Measurements from ENCODE around the gene TMPRSS3.

Gene TMPRSS3

GRCh38 chr21:42435401-42435800 lies 39.5 kb upstream of the TMPRSS3 start:
- TF ChIP-seq REST (IDR thresholded peaks at IDR 0.05; ENCODE audit: low read depth): no peak
- TF ChIP-seq YY1 (IDR thresholded peaks at IDR 0.05; ENCODE audit: low read depth): no peak
- no peak for TF ChIP-seq RAD21 (IDR thresholded peaks at IDR 0.05; ENCODE audit: low read depth)
- no peak for TF ChIP-seq NFIC (IDR thresholded peaks at IDR 0.05)
- TF ChIP-seq TAF1 (IDR thresholded peaks at IDR 0.05; ENCODE audit: low read depth): no peak
- no peak for TF ChIP-seq CREB1 (IDR thresholded peaks at IDR 0.05; ENCODE audit: low read depth)
- no peak for TF ChIP-seq EGR1 (IDR thresholded peaks at IDR 0.05)
- TF ChIP-seq EP300 (IDR thresholded peaks at IDR 0.05; ENCODE audit: borderline replicate concordance): no peak
- TF ChIP-seq TCF12 (IDR thresholded peaks at IDR 0.05; ENCODE audit: low read depth): no peak

GRCh38 chr21:42434884-42435283 lies 39.0 kb upstream of the TMPRSS3 start:
- TF ChIP-seq CEBPB (IDR thresholded peaks at IDR 0.05) (no peak), EP300 (IDR thresholded peaks at IDR 0.05; ENCODE audit: borderline replicate concordance) (no peak), TAF1 (IDR thresholded peaks at IDR 0.05; ENCODE audit: low read depth) (no peak), YY1 (IDR thresholded peaks at IDR 0.05; ENCODE audit: low read depth) (no peak), CREB1 (IDR thresholded peaks at IDR 0.05; ENCODE audit: low read depth) (no peak), FOXM1 (IDR thresholded peaks at IDR 0.05; ENCODE audit: borderline replicate concordance, low read depth) (no peak)

- TF ChIP-seq TCF12 (IDR thresholded peaks at IDR 0.05; ENCODE audit: low read depth) (no peak), YY1 (IDR thresholded peaks at IDR 0.05; ENCODE audit: low read depth) (no peak), REST (IDR thresholded peaks at IDR 0.05; ENCODE audit: low read depth) (no peak), TAF1 (IDR thresholded peaks at IDR 0.05; ENCODE audit: low read depth) (no peak), FOXM1 (IDR thresholded peaks at IDR 0.05; ENCODE audit: borderline replicate concordance, low read depth) (no peak), EGR1 (IDR thresholded peaks at IDR 0.05) (no peak), CREB1 (IDR thresholded peaks at IDR 0.05; ENCODE audit: low read depth) (no peak), MAX (IDR thresholded peaks at IDR 0.05) (no peak), CEBPB (IDR thresholded peaks at IDR 0.05) (no peak), USF1 (IDR thresholded peaks at IDR 0.05) (no peak), TEAD4 (IDR thresholded peaks at IDR 0.05) (no peak), RAD21 (IDR thresholded peaks at IDR 0.05; ENCODE audit: low read depth) (no peak), EP300 (IDR thresholded peaks at IDR 0.05; ENCODE audit: borderline replicate concordance) (no peak)
Observed at GRCh38 chr21:42433946-42434551, 38.2 kb upstream of the TMPRSS3 start.

- TF ChIP-seq TAF1 (IDR thresholded peaks at IDR 0.05; ENCODE audit: low read depth) (no peak), REST (IDR thresholded peaks at IDR 0.05; ENCODE audit: low read depth) (no peak), RAD21 (IDR thresholded peaks at IDR 0.05; ENCODE audit: low read depth) (no peak), MAX (IDR thresholded peaks at IDR 0.05) (no peak), EGR1 (IDR thresholded peaks at IDR 0.05) (no peak), EP300 (IDR thresholded peaks at IDR 0.05; ENCODE audit: borderline replicate concordance) (no peak), FOXM1 (IDR thresholded peaks at IDR 0.05; ENCODE audit: borderline replicate concordance, low read depth) (no peak), CREB1 (IDR thresholded peaks at IDR 0.05; ENCODE audit: low read depth) (no peak), USF1 (IDR thresholded peaks at IDR 0.05) (no peak), TEAD4 (IDR thresholded peaks at IDR 0.05) (no peak), NFIC (IDR thresholded peaks at IDR 0.05) (no peak)
Observed at GRCh38 chr21:42432695-42433094, 36.8 kb upstream of the TMPRSS3 start.

GRCh38 chr21:42431196-42431595 lies 35.3 kb upstream of the TMPRSS3 start:
- TF ChIP-seq TCF12 (IDR thresholded peaks at IDR 0.05; ENCODE audit: low read depth) (no peak), MAX (IDR thresholded peaks at IDR 0.05) (no peak), FOXM1 (IDR thresholded peaks at IDR 0.05; ENCODE audit: borderline replicate concordance, low read depth) (no peak), USF1 (IDR thresholded peaks at IDR 0.05) (no peak), TEAD4 (IDR thresholded peaks at IDR 0.05) (no peak), ZBTB7A (IDR thresholded peaks at IDR 0.05; ENCODE audit: low read depth) (no peak), EGR1 (IDR thresholded peaks at IDR 0.05) (no peak), RAD21 (IDR thresholded peaks at IDR 0.05; ENCODE audit: low read depth) (no peak), CREB1 (IDR thresholded peaks at IDR 0.05; ENCODE audit: low read depth) (no peak), NFIC (IDR thresholded peaks at IDR 0.05) (no peak), EP300 (IDR thresholded peaks at IDR 0.05; ENCODE audit: borderline replicate concordance) (no peak), YY1 (IDR thresholded peaks at IDR 0.05; ENCODE audit: low read depth) (no peak), REST (IDR thresholded peaks at IDR 0.05; ENCODE audit: low read depth) (no peak), TAF1 (IDR thresholded peaks at IDR 0.05; ENCODE audit: low read depth) (no peak), CEBPB (IDR thresholded peaks at IDR 0.05) (no peak)

Measured in Ishikawa (cell line).